ENCODE data around the gene PRICKLE2.

The PRICKLE2 gene

GRCh38 chr3:64103131-64103530 lies 122.1 kb downstream of the PRICKLE2 start:
- Histone ChIP-seq H3K4me3 (ENCODE audit: severe bottlenecking) (no peak overlapping the region), H3K9me3 (ENCODE audit: severe bottlenecking) (no peaks in the 10 kb centered on the region), H3K27me3 (ENCODE audit: insufficient read depth, poor library complexity, severe bottlenecking) (no peaks in the 10 kb centered on the region), H3K27ac (ENCODE audit: poor library complexity, severe bottlenecking) (no peak overlapping the region), H3K4me1 (ENCODE audit: insufficient read depth, poor library complexity, severe bottlenecking) (peaks cover 22% of the 10 kb centered on the region), H3K36me3 (ENCODE audit: low read depth) (no peaks in the 10 kb centered on the region)
- ATAC-seq (ENCODE audit: low read depth) (no peak), DNase-seq (ENCODE audit: low spot score) (no peak)
- TF ChIP-seq, protein P1, sequence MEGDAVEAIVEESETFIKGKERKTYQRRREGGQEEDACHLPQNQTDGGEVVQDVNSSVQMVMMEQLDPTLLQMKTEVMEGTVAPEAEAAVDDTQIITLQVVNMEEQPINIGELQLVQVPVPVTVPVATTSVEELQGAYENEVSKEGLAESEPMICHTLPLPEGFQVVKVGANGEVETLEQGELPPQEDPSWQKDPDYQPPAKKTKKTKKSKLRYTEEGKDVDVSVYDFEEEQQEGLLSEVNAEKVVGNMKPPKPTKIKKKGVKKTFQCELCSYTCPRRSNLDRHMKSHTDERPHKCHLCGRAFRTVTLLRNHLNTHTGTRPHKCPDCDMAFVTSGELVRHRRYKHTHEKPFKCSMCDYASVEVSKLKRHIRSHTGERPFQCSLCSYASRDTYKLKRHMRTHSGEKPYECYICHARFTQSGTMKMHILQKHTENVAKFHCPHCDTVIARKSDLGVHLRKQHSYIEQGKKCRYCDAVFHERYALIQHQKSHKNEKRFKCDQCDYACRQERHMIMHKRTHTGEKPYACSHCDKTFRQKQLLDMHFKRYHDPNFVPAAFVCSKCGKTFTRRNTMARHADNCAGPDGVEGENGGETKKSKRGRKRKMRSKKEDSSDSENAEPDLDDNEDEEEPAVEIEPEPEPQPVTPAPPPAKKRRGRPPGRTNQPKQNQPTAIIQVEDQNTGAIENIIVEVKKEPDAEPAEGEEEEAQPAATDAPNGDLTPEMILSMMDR (IDR thresholded peaks at IDR 0.05; ENCODE audit: poor library complexity, severe bottlenecking) = no peak

GRCh38 chr3:64102147-64102546 lies 123.1 kb downstream of the PRICKLE2 start:
- no peak for ATAC-seq (ENCODE audit: low read depth)
- H3K4me1 ChIP-seq (ENCODE audit: insufficient read depth, poor library complexity, severe bottlenecking) = peaks cover 22% of the 10 kb centered on the region
- DNase-seq (ENCODE audit: low spot score) = no peak
- no peak overlapping the region for H3K27ac ChIP-seq (ENCODE audit: poor library complexity, severe bottlenecking)
- TF ChIP-seq, protein P1 (IDR thresholded peaks at IDR 0.05; ENCODE audit: poor library complexity, severe bottlenecking) = no peak
- no peaks in the 10 kb centered on the region for H3K27me3 ChIP-seq (ENCODE audit: insufficient read depth, poor library complexity, severe bottlenecking)
- H3K4me3 ChIP-seq (ENCODE audit: severe bottlenecking) = no peak overlapping the region
- H3K36me3 ChIP-seq (ENCODE audit: low read depth) = no peaks in the 10 kb centered on the region
- H3K9me3 ChIP-seq (ENCODE audit: severe bottlenecking) = no peaks in the 10 kb centered on the region

DNA sequence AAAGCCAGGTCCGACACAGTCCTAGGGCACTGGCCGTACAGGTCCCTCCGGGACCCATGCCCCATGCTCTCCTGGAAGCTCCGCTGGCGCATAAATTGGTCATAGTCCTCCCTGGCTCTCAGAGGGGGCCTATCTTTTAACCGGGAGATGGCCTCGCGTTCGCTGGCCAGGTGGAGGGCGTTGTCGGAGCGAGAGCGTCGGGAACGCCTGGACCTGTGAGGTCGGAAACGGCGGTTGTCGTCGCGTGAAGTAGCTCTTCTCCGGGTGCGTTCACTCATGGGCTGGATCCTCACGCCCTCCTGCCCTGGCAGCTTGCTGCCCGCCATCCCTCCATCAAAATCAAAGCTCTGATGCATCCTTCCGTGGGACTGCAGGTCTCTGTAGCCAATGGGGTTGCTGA lies 126.0 kb downstream of the PRICKLE2 start:
- no peak overlapping the region for H3K27ac ChIP-seq (ENCODE audit: poor library complexity, severe bottlenecking)
- H3K36me3 ChIP-seq (ENCODE audit: low read depth) = no peaks in the 10 kb centered on the region; the same call in 1 of the 2 replicates
- H3K4me1 ChIP-seq (ENCODE audit: insufficient read depth, poor library complexity, severe bottlenecking) = peaks cover 8% of the 10 kb centered on the region
- ATAC-seq (ENCODE audit: low read depth) (no peak), DNase-seq (ENCODE audit: low spot score) (no peak)
- no peaks in the 10 kb centered on the region for H3K9me3 ChIP-seq (ENCODE audit: severe bottlenecking)
- H3K27me3 ChIP-seq (ENCODE audit: insufficient read depth, poor library complexity, severe bottlenecking) = no peaks in the 10 kb centered on the region
- no peak overlapping the region for H3K4me3 ChIP-seq (ENCODE audit: severe bottlenecking)
- TF ChIP-seq, protein P1 (IDR thresholded peaks at IDR 0.05; ENCODE audit: poor library complexity, severe bottlenecking) = no peak

- ATAC-seq (ENCODE audit: low read depth) (peak; percentile 54; the same call in 2 of the 3 replicates), DNase-seq (ENCODE audit: low spot score) (no peak)
- Histone ChIP-seq H3K4me1 (ENCODE audit: insufficient read depth, poor library complexity, severe bottlenecking) (peaks cover 5% of the 10 kb centered on the region), H3K9me3 (ENCODE audit: severe bottlenecking) (no peaks in the 10 kb centered on the region), H3K27ac (ENCODE audit: poor library complexity, severe bottlenecking) (no peak overlapping the region), H3K27me3 (ENCODE audit: insufficient read depth, poor library complexity, severe bottlenecking) (no peaks in the 10 kb centered on the region), H3K4me3 (ENCODE audit: severe bottlenecking) (no peak overlapping the region), H3K36me3 (ENCODE audit: low read depth) (no peaks in the 10 kb centered on the region; the same call in 1 of the 2 replicates)
- TF ChIP-seq, protein P1 (IDR thresholded peaks at IDR 0.05; ENCODE audit: poor library complexity, severe bottlenecking) = no peak
Observed at GRCh38 chr3:64098670-64099069, 126.6 kb downstream of the PRICKLE2 start.

- TF ChIP-seq, protein P1 (IDR thresholded peaks at IDR 0.05; ENCODE audit: poor library complexity, severe bottlenecking) = no peak
- H3K36me3 ChIP-seq (ENCODE audit: low read depth) = no peaks in the 10 kb centered on the region; the same call in 1 of the 2 replicates
- peaks cover 5% of the 10 kb centered on the region for H3K4me1 ChIP-seq (ENCODE audit: insufficient read depth, poor library complexity, severe bottlenecking)
- no peak overlapping the region for H3K4me3 ChIP-seq (ENCODE audit: severe bottlenecking)
- no peak for ATAC-seq (ENCODE audit: low read depth)
- H3K27me3 ChIP-seq (ENCODE audit: insufficient read depth, poor library complexity, severe bottlenecking) = no peaks in the 10 kb centered on the region
- no peaks in the 10 kb centered on the region for H3K9me3 ChIP-seq (ENCODE audit: severe bottlenecking)
- H3K27ac ChIP-seq (ENCODE audit: poor library complexity, severe bottlenecking) = no peak overlapping the region
- no peak for DNase-seq (ENCODE audit: low spot score)
Observed at GRCh38 chr3:64097920-64098319, 127.3 kb downstream of the PRICKLE2 start.
